Colonic mucosa (tissue), 4 donors: Measurements from ENCODE around the gene RPS6KC1. TPM values are rescaled to one million over a fixed set of nuclear protein-coding genes. Genes with fewer than 3 reads are reported as not detected.
"Not testable (repeated sequence)": the region's sequence is repeated elsewhere in the genome, so short reads cannot be mapped to it uniquely, and the experiment has no call there.

Experiments used
- DNase-seq: peaks from one replicate; pipeline ENCODE4 v3.0.0-alpha.2; 2020
- H3K27ac ChIP-seq: fragments of 200-600 bp; one replicate; pipeline ENCODE4 v1.8.0; 2021
- H3K27me3 ChIP-seq: fragments of 200-600 bp; one replicate; pipeline ENCODE4 v1.8.0; 2021
- H3K36me3 ChIP-seq: fragments of 200-600 bp; one replicate; pipeline ENCODE4 v1.8.0; 2021
- H3K4me1 ChIP-seq: fragments of 200-600 bp; one replicate; pipeline ENCODE4 v1.8.0; 2021; ENCODE audit warnings: mild to moderate bottlenecking
- H3K4me3 ChIP-seq: fragments of 200-600 bp; one replicate; pipeline ENCODE4 v1.8.0; 2021
- H3K9ac ChIP-seq, 2 donors: one replicate each; pipeline ENCODE4 v1.7.0; 2013; ENCODE audit warnings: control low read depth in 2 of 2, low read depth in 2 of 2, low read length in 2 of 2
- H3K9me3 ChIP-seq: fragments of 200-600 bp; one replicate; pipeline ENCODE4 v1.8.0; 2021
- intact Hi-C: fragments of 100-400 bp; cut with DNase I; formaldehyde crosslinking; loops from one replicate; pipeline ENCODE4 v1.14.1; 2022
- total RNA-seq, 2 donors: library from RNA; stranded (reverse); fragmentation: NEBNext Ultra II Directional in 1 of 2; extraction: Animal tissue kit (Norgen Biotek cat#: 25700) in 1 of 2; gene quantifications; one replicate each; pipeline ENCODE4 v1.2.1, GENCODE V29; 2021
- TF ChIP-seq, protein P1 (sequence below): fragments of 200-600 bp; IDR thresholded peaks from one replicate; pipeline ENCODE4 v1.8.0; 2022; ENCODE audit warnings: antibody characterized with exemption, mild to moderate bottlenecking
- donor health status: healthy.
- donor health status: DM: no; HTN: no; CAD: no.
- donor health status: DM: no; HTN: no; CAD: no.

RPS6KC1 gene
- total RNA-seq, 2 donors from 2014 or later, result 8.8 to 9.6 TPM

DNA sequence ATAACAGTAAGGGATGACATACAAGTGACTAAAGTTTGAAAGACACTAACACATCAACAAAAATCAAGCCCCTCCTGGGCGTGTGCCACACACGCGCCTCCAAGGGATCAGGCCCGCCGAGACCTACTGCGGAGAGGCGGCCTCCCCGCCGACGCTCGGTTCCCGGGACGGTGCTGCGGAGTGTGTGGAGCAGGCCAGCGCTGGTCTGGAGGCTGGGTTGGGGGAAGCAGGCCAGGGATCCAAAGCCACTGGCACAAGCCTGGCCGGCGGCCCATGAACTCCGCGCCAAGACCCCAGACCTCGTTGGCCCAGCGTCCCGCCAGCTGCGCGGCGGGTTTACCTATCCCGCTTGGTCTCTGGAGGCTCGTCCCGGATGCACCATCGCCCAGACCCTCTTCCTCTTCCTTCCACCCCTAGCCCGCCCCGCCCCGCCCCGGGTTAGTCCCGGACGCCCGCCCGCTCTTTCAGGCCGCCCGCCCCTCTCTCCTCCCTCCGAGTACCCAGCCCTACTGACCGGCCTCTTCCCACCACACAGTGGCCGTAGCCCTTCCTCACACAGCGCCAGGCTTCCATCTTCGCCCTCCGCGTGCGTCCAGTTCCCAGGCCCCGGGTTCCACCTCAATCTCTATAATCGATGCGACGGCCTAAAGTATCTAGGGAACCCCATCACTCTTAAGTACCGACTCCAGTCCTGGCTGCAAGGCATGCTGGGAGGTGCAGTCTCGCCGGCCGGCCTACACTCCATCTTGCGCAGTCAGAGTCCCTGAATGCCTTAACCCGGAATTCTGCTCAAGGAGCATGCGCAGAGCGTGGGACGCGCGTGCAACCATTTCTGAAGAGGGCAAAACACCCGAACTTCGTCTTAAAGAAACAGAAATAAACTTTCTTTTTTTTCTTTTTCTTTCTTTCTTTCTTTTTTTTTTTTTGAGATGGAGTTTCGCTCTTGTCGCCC lies 35.7 kb upstream of the RPS6KC1 start, which contains the start of gene ANGEL2:
Gene ANGEL2, minus strand, starts transcription at position 769 of the 952 bp plus-strand sequence. Its CDS starts 196 bp downstream, at position 573.
- TF ChIP-seq, protein P1, sequence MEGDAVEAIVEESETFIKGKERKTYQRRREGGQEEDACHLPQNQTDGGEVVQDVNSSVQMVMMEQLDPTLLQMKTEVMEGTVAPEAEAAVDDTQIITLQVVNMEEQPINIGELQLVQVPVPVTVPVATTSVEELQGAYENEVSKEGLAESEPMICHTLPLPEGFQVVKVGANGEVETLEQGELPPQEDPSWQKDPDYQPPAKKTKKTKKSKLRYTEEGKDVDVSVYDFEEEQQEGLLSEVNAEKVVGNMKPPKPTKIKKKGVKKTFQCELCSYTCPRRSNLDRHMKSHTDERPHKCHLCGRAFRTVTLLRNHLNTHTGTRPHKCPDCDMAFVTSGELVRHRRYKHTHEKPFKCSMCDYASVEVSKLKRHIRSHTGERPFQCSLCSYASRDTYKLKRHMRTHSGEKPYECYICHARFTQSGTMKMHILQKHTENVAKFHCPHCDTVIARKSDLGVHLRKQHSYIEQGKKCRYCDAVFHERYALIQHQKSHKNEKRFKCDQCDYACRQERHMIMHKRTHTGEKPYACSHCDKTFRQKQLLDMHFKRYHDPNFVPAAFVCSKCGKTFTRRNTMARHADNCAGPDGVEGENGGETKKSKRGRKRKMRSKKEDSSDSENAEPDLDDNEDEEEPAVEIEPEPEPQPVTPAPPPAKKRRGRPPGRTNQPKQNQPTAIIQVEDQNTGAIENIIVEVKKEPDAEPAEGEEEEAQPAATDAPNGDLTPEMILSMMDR, result no peak
- intact Hi-C loops, result no loop called here
- DNase-seq, result peak; percentile 97
- no peaks in the 10 kb centered on the region for H3K36me3 ChIP-seq
- no peaks in the 10 kb centered on the region for H3K9me3 ChIP-seq
- peaks cover 8% of the 10 kb centered on the region for H3K4me1 ChIP-seq
- H3K9ac ChIP-seq, result peak within 1 kb of the TSS; percentile 88 to 90
- H3K27ac ChIP-seq, result peak within 1 kb of the TSS; percentile 95
- H3K4me3 ChIP-seq, result peak within 1 kb of the TSS; percentile 93
- no peaks in the 10 kb centered on the region for H3K27me3 ChIP-seq

DNA sequence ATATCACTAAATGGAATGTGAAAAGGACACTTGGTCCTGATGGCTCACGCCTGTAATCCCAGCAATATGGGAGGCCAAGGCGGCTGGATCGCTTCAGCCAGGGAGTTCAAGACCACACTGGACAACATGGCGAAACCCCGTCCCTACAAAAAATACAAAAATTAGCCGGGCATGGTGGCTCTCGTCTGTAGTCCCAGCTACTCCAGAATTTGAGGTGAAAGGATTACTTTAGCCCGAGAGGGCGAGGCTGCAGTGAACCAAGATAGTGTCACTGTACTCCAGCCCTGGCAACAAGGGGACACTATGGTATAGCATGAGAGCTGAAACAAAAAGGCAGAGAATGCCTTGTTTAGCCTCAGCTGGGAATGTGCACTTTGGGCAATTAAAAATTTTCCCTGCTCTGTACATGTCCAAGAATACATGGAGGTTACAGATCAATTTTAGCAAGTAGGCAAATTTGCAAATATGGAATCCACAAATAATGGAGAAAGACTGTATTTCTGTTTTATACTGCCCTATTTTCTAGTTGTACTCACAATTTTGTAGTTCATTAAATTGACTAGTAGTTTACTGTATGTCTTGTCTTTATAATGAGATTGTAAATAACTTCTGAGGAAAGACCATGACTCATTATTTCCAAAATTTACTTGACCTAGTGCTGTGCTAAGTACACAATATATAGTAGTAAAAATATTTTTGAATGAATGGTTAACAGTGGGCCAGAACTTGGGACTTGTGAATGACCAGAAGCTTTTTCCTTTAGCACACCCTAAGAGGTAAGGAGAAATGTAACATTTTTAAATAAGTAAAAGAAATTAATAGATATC lies 33.4 kb upstream of the RPS6KC1 start:
- H3K9me3 ChIP-seq, result no peaks in the 10 kb centered on the region
- peaks cover 8% of the 10 kb centered on the region for H3K4me1 ChIP-seq
- no peak for DNase-seq
- no peak overlapping the region for H3K27ac ChIP-seq
- no peak overlapping the region for H3K4me3 ChIP-seq
- H3K27me3 ChIP-seq, result no peaks in the 10 kb centered on the region
- intact Hi-C loops, result no loop called here
- TF ChIP-seq, protein P1, result no peak
- no peak overlapping the region for H3K9ac ChIP-seq
- no peaks in the 10 kb centered on the region for H3K36me3 ChIP-seq

DNA sequence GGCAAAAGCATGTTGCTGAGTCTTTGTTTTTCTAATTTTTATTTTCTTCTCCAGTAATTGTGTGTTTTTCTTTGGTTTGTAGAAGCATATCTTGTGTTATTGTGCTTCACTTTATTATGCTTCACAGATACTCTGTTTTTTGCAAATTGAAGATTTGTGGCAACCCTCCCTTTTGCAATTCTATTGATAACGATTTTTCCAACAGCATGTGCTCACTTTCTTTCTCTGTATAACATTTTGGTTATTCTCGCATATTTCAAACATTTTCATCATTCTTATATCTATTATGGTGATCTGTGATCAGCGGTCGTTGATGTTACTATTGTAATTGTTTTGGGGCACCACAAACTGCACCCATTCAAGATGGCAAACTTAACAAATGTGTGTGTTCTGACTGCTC lies 31.6 kb upstream of the RPS6KC1 start:
- intact Hi-C loops, result no loop called here
- Histone ChIP-seq H3K4me1 (peaks cover 2% of the 10 kb centered on the region), H3K36me3 (no peaks in the 10 kb centered on the region), H3K27me3 (peaks cover 3% of the 10 kb centered on the region), H3K9me3 (no peaks in the 10 kb centered on the region), H3K9ac (no peak overlapping the region), H3K27ac (no peak overlapping the region), H3K4me3 (no peak overlapping the region)
- TF ChIP-seq, protein P1, result no peak
- no peak for DNase-seq

DNA sequence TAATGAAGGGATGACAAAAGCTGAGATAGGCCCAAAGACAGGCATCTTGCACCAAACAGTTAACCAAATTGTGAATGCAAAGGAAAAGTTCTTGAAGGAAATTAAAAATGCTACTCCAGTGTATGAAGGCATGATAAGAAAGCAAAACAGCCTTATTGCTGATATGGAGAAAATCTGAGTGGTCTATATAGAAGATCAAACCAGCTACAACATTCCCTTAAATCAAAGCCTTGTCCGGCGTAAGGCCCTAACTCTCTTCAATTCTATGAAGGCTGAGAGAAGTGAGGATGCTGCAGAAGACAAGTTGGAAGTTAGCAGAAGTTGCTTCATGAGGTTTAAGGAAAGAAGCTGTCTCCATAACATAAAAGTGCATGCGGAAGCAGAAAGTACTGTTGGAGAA lies 31.0 kb upstream of the RPS6KC1 start:
- Histone ChIP-seq H3K9me3 (no peaks in the 10 kb centered on the region), H3K4me1 (no peaks in the 10 kb centered on the region), H3K27me3 (peaks cover 3% of the 10 kb centered on the region), H3K27ac (no peak overlapping the region), H3K36me3 (no peaks in the 10 kb centered on the region), H3K9ac (no peak overlapping the region), H3K4me3 (no peak overlapping the region)
- no peak for DNase-seq
- TF ChIP-seq, protein P1, result no peak
- intact Hi-C loops, result no loop called here

DNA sequence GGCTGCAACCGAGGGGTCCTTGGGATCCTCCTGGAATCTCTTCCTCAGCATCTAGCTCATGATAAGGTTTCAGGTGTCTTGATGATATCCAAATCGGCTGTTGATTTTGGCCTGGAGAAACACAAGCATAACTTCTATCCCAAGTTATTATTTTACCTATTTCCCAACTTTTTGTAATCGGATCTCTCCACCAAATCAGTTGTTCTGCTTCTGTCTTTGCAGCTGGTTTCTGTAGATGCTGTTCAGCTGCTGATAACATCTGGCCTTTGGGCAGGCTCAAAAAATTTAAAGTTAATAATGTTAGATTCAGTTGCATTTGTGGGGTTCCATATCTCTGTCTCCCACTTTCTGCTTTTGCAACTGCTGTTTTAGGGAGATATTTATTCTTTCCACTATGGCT lies 24.0 kb upstream of the RPS6KC1 start:
- intact Hi-C loops, H3K27me3 ChIP-seq, H3K4me1 ChIP-seq, DNase-seq, H3K27ac ChIP-seq, H3K4me3 ChIP-seq, H3K36me3 ChIP-seq, H3K9me3 ChIP-seq, H3K9ac ChIP-seq: not testable (repeated sequence)
